PC-9 (cell line): ENCODE results near the gene GALNT7. TPM values are rescaled to one million over a fixed set of nuclear protein-coding genes. Genes with fewer than 3 reads are reported as not detected.
A peak's percentile ranks its signal among the peaks of the same experiment; 100 is the strongest.

Experiments used
- BruUV-seq: library from RNA; stranded (reverse); fragments of 400-500 nt; replicated peaks from 2 replicates; lab custom pipeline; 2021; lab: Mats Ljungman, UMichigan
- CTCF ChIA-PET: fragments of 300-600 bp; sonication (Branson Sonifier 250); formaldehyde crosslinking; loops from one replicate; lab custom pipeline; 2022; ENCODE audit warnings: antibody characterized with exemption; lab: Charles Lee
- POLR2A ChIA-PET: fragments of 300-600 bp; sonication (Branson Sonifier 250); formaldehyde crosslinking; loops from one replicate; lab custom pipeline; 2022; ENCODE audit warnings: antibody characterized with exemption; ENCODE audit not compliant: unreplicated experiment; lab: Charles Lee
- DNase-seq, 2 experiments: peaks; one replicate each; pipeline versions ENCODE4 v3.0.0 to v3.0.0-alpha.2; 2015 to 2022; ENCODE audit warnings: mixed read lengths in 1 of 2
- H2AFZ ChIP-seq: fragments of 200-600 bp; sonication (generic); 2 replicates; pipeline ENCODE4 v1.8.1; 2017; ENCODE audit warnings: antibody characterized with exemption
- H3F3A ChIP-seq: fragments of 200-600 bp; sonication (generic); 2 replicates; pipeline ENCODE4 v1.8.1; 2017; ENCODE audit warnings: antibody characterized with exemption, mild to moderate bottlenecking, low read depth; ENCODE audit not compliant: insufficient read depth
- H3K27ac ChIP-seq: fragments of 200-600 bp; sonication (generic); 2 replicates; pipeline ENCODE4 v1.6.1; 2016; ENCODE audit warnings: mixed run types
- H3K27me3 ChIP-seq: fragments of 200-600 bp; sonication (generic); 2 replicates; pipeline ENCODE4 v1.6.1; 2016; ENCODE audit warnings: low read depth, mixed run types; ENCODE audit not compliant: insufficient read depth
- H3K36me3 ChIP-seq: fragments of 200-600 bp; sonication (generic); 2 replicates; pipeline ENCODE4 v1.6.1; 2016; ENCODE audit warnings: low read depth, mixed run types
- H3K4me1 ChIP-seq: fragments of 200-600 bp; sonication (generic); replicated peaks from 2 replicates; pipeline ENCODE4 v1.6.1; 2016; ENCODE audit warnings: mixed run types; ENCODE audit not compliant: insufficient read depth
- H3K4me2 ChIP-seq: fragments of 200-600 bp; sonication (generic); 2 replicates; pipeline ENCODE4 v1.6.1; 2017; ENCODE audit warnings: mixed run types
- H3K4me3 ChIP-seq: fragments of 200-600 bp; sonication (generic); 2 replicates; pipeline ENCODE4 v1.6.1; 2016; ENCODE audit warnings: mixed run types
- H3K79me2 ChIP-seq: fragments of 200-600 bp; sonication (generic); 2 replicates; pipeline ENCODE4 v1.6.1; 2017; ENCODE audit warnings: low read depth, mixed run types
- H3K9me2 ChIP-seq: fragments of 200-600 bp; sonication (generic); 2 replicates; pipeline ENCODE4 v1.8.1; 2017; ENCODE audit warnings: mild to moderate bottlenecking; ENCODE audit not compliant: insufficient read depth
- H3K9me3 ChIP-seq: fragments of 200-600 bp; sonication (generic); 2 replicates; pipeline ENCODE4 v1.8.1; 2016; ENCODE audit warnings: low read depth; ENCODE audit not compliant: insufficient read depth
- H4K20me1 ChIP-seq: fragments of 200-600 bp; sonication (generic); 2 replicates; pipeline ENCODE4 v1.8.1; 2017; ENCODE audit not compliant: insufficient read depth
- EZH2 ChIP-seq: fragments of 200-600 bp; sonication (generic); IDR thresholded peaks from 2 replicates; pipeline ENCODE4 v1.8.0; 2017; ENCODE audit warnings: antibody characterized with exemption, low read depth
- intact Hi-C: fragments of 100-400 bp; cut with micrococcal nuclease; formaldehyde crosslinking; loops from one replicate; pipeline ENCODE4 v1.10.0; 2022; ENCODE audit not compliant: unreplicated experiment
- total RNA-seq: library from RNA; stranded (reverse); gene quantifications from 2 replicates; pipeline ENCODE4 v1.2.3, GENCODE V29; 2021
- TF ChIP-seq, protein P1 (sequence below): fragments of 200-600 bp; sonication (generic); conservative IDR thresholded peaks from 2 replicates; pipeline ENCODE4 v1.6.1; 2017; ENCODE audit warnings: mixed run types, antibody characterized with exemption, mild to moderate bottlenecking, moderate library complexity

Gene GALNT7
- total RNA-seq, 1 experiment from 2014 or later: 57.2 TPM

DNA sequence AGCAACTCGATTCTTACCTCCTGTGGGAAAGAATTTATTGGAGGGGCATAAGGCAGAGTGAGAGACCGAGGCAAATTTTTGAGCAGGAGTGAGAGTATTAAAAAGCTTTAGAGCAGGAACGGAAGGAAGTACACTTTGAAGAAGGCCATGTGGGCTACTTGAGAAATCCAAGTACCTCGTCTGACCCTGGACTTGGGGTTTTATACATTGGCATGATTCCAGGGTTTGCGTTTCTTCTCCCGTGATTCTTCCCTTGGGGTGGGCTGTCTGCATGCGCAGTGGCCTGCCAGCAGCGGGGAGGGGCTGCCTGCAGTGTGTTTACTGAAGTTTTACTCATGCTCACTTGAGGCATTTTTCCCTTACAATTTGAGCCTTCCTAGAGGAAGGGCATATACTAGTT lies 3.4 kb downstream of the GALNT7 start:
- TF ChIP-seq, protein P1, sequence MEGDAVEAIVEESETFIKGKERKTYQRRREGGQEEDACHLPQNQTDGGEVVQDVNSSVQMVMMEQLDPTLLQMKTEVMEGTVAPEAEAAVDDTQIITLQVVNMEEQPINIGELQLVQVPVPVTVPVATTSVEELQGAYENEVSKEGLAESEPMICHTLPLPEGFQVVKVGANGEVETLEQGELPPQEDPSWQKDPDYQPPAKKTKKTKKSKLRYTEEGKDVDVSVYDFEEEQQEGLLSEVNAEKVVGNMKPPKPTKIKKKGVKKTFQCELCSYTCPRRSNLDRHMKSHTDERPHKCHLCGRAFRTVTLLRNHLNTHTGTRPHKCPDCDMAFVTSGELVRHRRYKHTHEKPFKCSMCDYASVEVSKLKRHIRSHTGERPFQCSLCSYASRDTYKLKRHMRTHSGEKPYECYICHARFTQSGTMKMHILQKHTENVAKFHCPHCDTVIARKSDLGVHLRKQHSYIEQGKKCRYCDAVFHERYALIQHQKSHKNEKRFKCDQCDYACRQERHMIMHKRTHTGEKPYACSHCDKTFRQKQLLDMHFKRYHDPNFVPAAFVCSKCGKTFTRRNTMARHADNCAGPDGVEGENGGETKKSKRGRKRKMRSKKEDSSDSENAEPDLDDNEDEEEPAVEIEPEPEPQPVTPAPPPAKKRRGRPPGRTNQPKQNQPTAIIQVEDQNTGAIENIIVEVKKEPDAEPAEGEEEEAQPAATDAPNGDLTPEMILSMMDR: no peak
- TF ChIP-seq EZH2: no peak
- no peak for DNase-seq
- ChIA-PET CTCF (no interaction called here), POLR2A (interaction anchor here (0.6 kb wide), 1 partner anchor 46 kb away, joined by 4 read pairs; no protein-coding TSS in a partner anchor)
- H3K79me2 ChIP-seq: peaks cover 73% of the 10 kb centered on the region
- peaks cover 9% of the 10 kb centered on the region; the same call in 1 of the 2 replicates for H3F3A ChIP-seq
- BruUV-seq: no TSS peak
- no peaks in the 10 kb centered on the region for H3K9me2 ChIP-seq
- intact Hi-C loops: no loop called here
- H2AFZ ChIP-seq: no peak overlapping the region
- no peak overlapping the region for H3K4me3 ChIP-seq
- H3K4me1 ChIP-seq: peaks cover 27% of the 10 kb centered on the region
- no peaks in the 10 kb centered on the region for H3K9me3 ChIP-seq
- H4K20me1 ChIP-seq: no peaks in the 10 kb centered on the region
- no peaks in the 10 kb centered on the region for H3K27me3 ChIP-seq
- H3K4me2 ChIP-seq: no peak overlapping the region
- H3K36me3 ChIP-seq: no peaks in the 10 kb centered on the region
- H3K27ac ChIP-seq: no peak overlapping the region

DNA sequence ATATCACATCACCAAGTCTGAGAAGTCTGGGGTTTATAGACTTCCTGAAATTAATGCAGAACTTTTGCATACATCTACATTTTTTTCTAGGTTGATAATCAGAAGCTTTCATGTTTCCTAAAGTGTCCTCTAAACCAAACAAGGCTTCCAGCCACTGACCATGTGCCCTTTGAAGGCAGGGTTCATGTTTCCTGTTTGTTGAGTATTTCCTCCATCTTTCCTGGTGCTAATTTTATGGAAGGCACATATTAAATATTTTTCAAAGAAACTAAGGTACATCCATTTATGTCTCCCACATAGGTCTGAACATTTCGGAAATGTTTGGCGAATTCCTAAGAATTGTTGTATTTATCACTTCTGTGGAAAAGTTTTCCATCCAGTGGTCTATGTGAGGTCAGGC lies 5.6 kb downstream of the GALNT7 start:
- H3K27me3 ChIP-seq: no peaks in the 10 kb centered on the region
- no peak overlapping the region for H3K4me3 ChIP-seq
- no peak overlapping the region for H2AFZ ChIP-seq
- peaks cover 4% of the 10 kb centered on the region; the same call in 1 of the 2 replicates for H3F3A ChIP-seq
- 0 out of 2 replicates have a peak overlapping the region, but pooled peaks have one; percentile 9 for H3K27ac ChIP-seq
- ChIA-PET POLR2A (interaction anchor here (0.6 kb wide), 1 partner anchor 62 kb away, joined by 4 read pairs; no protein-coding TSS in a partner anchor), CTCF (interaction anchor here (1.2 kb wide), 1 partner anchor 78 kb away, joined by 3 read pairs; no protein-coding TSS in a partner anchor)
- no TSS peak for BruUV-seq
- TF ChIP-seq, protein P1: no peak
- no peak for TF ChIP-seq EZH2
- intact Hi-C loops: no loop called here
- no peaks in the 10 kb centered on the region for H4K20me1 ChIP-seq
- H3K79me2 ChIP-seq: peaks cover 89% of the 10 kb centered on the region
- no peaks in the 10 kb centered on the region for H3K9me3 ChIP-seq
- H3K4me2 ChIP-seq: no peak overlapping the region
- H3K36me3 ChIP-seq: no peaks in the 10 kb centered on the region
- H3K4me1 ChIP-seq: peaks cover 27% of the 10 kb centered on the region
- no peaks in the 10 kb centered on the region for H3K9me2 ChIP-seq
- DNase-seq: no peak

DNA sequence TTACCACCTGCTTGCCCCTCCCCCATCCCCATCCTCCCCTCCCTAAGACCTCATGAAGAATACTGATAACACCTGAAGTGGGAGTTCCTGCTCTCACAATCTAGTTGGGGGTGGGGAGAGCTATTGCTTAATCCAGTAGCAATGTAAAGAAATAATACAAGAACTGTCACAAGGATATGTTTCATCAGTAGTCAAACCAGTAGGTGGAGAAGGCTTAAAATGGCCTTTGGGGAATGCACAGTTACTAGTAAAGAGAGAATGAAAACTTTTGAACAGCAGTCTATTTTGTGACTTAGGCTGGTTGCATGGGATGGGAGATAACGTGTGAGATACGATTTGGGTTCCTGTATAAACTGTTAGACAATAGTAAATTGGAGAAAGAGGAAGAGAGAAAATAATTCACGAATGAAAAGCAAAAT lies 6.0 kb downstream of the GALNT7 start:
- H3K27ac ChIP-seq: peak overlapping the region; percentile 28; the same call in 1 of the 2 replicates
- H4K20me1 ChIP-seq: no peaks in the 10 kb centered on the region
- no peak for TF ChIP-seq EZH2
- TF ChIP-seq, protein P1: no peak
- H3F3A ChIP-seq: peaks cover 4% of the 10 kb centered on the region; the same call in 1 of the 2 replicates
- no peak overlapping the region for H2AFZ ChIP-seq
- H3K9me3 ChIP-seq: no peaks in the 10 kb centered on the region
- H3K4me3 ChIP-seq: no peak overlapping the region
- intact Hi-C loops: no loop called here
- ChIA-PET CTCF (no interaction called here), POLR2A (no interaction called here)
- BruUV-seq: no TSS peak
- H3K9me2 ChIP-seq: no peaks in the 10 kb centered on the region
- peaks cover 93% of the 10 kb centered on the region for H3K79me2 ChIP-seq
- H3K27me3 ChIP-seq: no peaks in the 10 kb centered on the region
- H3K4me1 ChIP-seq: peaks cover 32% of the 10 kb centered on the region
- no peak overlapping the region; the same call in 1 of the 2 replicates for H3K4me2 ChIP-seq
- no peaks in the 10 kb centered on the region for H3K36me3 ChIP-seq
- DNase-seq: peak in 1 of 2 experiments; percentile 45
